ENCODE data around the gene IL7R.
A peak's percentile ranks its signal among the peaks of the same experiment; 100 is the strongest.
"Not testable (repeated sequence)": the region's sequence is repeated elsewhere in the genome, so short reads cannot be mapped to it uniquely, and the experiment has no call there.

IL7R gene

GRCh38 chr5:35823347-35824098 is 33.2 kb upstream of the IL7R start:
- DNase-seq (ENCODE audit: insufficient read length) (no peak), FAIRE-seq (no peak)
- TF ChIP-seq POLR2A (IDR thresholded peaks at IDR 0.05; ENCODE audit: low read depth, low read length) = no peak
- no peak for TF ChIP-seq POLR2AphosphoS5 (IDR thresholded peaks at IDR 0.05; ENCODE audit: low read depth, low read length)
- TF ChIP-seq TAF1 (IDR thresholded peaks at IDR 0.05; ENCODE audit: borderline replicate concordance, low read depth, low read length) = no peak

DNA sequence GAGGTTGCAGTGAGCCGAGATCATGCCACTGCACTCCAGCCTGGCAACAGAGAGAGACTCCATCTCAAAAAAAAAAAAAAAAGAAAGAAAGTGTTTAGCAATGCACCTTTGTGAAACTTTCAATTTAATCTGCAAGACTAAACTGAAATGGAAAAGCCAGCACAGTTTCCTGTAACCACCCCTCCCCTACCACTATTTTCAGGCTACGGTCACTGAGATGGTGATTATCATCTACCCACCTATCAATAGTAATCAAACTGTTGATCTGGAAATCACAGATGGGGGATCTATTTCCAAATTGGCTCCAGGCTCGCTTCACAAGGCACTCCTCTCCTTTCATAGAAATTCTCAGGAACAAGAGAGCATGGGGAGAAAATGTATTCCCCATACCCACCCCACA is 30.6 kb upstream of the IL7R start:
- DNase-seq (ENCODE audit: insufficient read length) (no peak), FAIRE-seq (no peak)
- TF ChIP-seq POLR2AphosphoS5 (IDR thresholded peaks at IDR 0.05; ENCODE audit: low read depth, low read length) = no peak
- no peak for TF ChIP-seq TAF1 (IDR thresholded peaks at IDR 0.05; ENCODE audit: borderline replicate concordance, low read depth, low read length)
- no peak for TF ChIP-seq POLR2A (IDR thresholded peaks at IDR 0.05; ENCODE audit: low read depth, low read length)

DNA sequence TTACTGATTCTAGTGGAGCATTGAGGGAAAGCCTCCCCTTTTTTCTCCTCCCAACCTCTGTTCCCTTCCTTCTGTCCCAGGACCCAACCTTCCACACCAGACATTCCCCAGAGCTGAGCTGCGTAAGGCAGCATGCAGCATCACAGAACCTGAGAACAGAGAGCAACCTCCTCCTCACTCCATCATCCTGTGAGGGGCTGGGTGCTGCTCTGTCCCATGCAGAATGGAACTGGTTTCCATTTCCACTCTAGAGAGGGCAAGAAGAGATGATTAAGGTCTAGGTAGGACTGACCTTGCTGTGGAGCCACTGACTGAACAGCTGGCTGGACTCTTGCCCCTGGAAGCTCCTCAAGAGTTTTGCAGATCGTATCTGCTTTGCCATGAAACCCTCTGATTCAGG is 30.1 kb upstream of the IL7R start:
- DNase-seq (ENCODE audit: insufficient read length) (no peak), FAIRE-seq (no peak)
- no peak for TF ChIP-seq TAF1 (IDR thresholded peaks at IDR 0.05; ENCODE audit: borderline replicate concordance, low read depth, low read length)
- no peak for TF ChIP-seq POLR2A (IDR thresholded peaks at IDR 0.05; ENCODE audit: low read depth, low read length)
- no peak for TF ChIP-seq POLR2AphosphoS5 (IDR thresholded peaks at IDR 0.05; ENCODE audit: low read depth, low read length)

DNA sequence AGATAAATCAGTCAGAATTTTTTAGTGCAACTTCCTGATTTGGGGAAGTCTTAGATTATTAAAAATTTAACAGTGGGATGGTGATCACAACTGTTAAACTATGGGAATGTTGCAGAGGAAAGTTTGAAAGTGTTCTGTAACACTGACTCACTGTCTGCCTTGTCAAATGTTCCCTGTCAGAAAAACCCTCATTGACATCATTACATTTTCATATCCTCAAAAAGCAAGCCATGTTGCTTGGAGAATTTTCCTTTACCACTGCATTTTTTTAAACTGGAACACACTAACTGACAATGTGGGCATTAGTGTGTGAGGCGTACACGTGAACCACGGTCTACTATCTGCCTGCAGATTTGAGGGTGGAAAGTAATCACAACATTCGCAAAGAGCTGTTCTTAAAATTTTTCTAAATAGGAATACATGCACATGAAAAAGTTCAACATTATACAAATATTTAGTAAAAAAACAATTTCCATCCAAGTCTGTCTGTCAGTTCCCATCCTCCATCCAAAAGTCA is 28.6 kb upstream of the IL7R start:
- FAIRE-seq = no peak
- TF ChIP-seq TAF1 (IDR thresholded peaks at IDR 0.05; ENCODE audit: borderline replicate concordance, low read depth, low read length) (no peak), POLR2A (IDR thresholded peaks at IDR 0.05; ENCODE audit: low read depth, low read length) (no peak), POLR2AphosphoS5 (IDR thresholded peaks at IDR 0.05; ENCODE audit: low read depth, low read length) (no peak)

DNA sequence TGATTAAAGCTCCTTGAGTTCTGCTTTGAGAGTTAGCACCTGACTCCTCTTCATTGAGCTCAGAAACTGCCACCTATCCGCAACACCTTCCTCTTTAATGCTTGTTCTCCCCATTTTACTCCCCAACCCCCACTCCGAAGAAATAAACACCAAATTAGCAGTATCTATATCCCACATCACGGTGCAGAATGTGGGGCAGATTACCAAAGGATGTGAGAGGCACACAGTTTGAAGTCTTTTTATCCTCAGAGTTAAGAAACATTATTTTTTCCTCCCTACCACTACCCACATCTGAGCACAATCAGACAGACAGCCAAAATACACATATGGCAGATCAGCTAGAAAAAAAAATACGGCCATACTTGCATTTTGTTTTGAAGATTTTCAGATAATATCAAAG is 26.1 kb upstream of the IL7R start:
- TF ChIP-seq POLR2AphosphoS5 (IDR thresholded peaks at IDR 0.05; ENCODE audit: low read depth, low read length) (no peak), POLR2A (IDR thresholded peaks at IDR 0.05; ENCODE audit: low read depth, low read length) (no peak), TAF1 (IDR thresholded peaks at IDR 0.05; ENCODE audit: borderline replicate concordance, low read depth, low read length) (no peak)
- no peak for FAIRE-seq
- no peak for DNase-seq (ENCODE audit: insufficient read length)

More for the DNA sequence above, 28.6 kb upstream of the IL7R start:
- no peak for DNase-seq (ENCODE audit: insufficient read length)

DNA sequence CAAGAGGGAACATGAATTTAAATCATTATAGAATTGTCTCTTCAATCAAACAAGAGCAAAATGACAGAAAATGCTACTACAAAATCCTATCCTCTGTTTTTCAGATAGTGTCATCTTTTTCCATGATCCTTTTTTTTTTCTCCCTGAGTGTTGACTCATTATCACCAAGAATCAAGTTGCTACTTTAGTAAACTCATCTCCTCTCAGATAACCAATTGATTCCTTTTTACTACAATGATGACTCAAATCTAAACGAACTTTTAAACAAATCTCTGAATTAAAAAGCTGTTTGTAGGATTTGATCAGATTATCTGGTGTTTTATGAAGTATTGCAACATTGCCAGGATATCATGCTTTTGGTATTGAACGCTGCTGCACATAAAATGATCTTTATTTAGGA is 23.9 kb upstream of the IL7R start:
- TF ChIP-seq TAF1 (IDR thresholded peaks at IDR 0.05; ENCODE audit: borderline replicate concordance, low read depth, low read length) (no peak), POLR2AphosphoS5 (IDR thresholded peaks at IDR 0.05; ENCODE audit: low read depth, low read length) (no peak), POLR2A (IDR thresholded peaks at IDR 0.05; ENCODE audit: low read depth, low read length) (no peak)
- no peak for FAIRE-seq

GRCh38 chr5:35833224-35833623 is 23.5 kb upstream of the IL7R start:
- TF ChIP-seq POLR2A (IDR thresholded peaks at IDR 0.05; ENCODE audit: low read depth, low read length) = no peak
- TF ChIP-seq TAF1 (IDR thresholded peaks at IDR 0.05; ENCODE audit: borderline replicate concordance, low read depth, low read length) = no peak
- no peak for TF ChIP-seq POLR2AphosphoS5 (IDR thresholded peaks at IDR 0.05; ENCODE audit: low read depth, low read length)
- DNase-seq (ENCODE audit: insufficient read length) (no peak), FAIRE-seq (no peak)

More for the DNA sequence above, 23.9 kb upstream of the IL7R start:
- no peak for DNase-seq (ENCODE audit: insufficient read length)

DNA sequence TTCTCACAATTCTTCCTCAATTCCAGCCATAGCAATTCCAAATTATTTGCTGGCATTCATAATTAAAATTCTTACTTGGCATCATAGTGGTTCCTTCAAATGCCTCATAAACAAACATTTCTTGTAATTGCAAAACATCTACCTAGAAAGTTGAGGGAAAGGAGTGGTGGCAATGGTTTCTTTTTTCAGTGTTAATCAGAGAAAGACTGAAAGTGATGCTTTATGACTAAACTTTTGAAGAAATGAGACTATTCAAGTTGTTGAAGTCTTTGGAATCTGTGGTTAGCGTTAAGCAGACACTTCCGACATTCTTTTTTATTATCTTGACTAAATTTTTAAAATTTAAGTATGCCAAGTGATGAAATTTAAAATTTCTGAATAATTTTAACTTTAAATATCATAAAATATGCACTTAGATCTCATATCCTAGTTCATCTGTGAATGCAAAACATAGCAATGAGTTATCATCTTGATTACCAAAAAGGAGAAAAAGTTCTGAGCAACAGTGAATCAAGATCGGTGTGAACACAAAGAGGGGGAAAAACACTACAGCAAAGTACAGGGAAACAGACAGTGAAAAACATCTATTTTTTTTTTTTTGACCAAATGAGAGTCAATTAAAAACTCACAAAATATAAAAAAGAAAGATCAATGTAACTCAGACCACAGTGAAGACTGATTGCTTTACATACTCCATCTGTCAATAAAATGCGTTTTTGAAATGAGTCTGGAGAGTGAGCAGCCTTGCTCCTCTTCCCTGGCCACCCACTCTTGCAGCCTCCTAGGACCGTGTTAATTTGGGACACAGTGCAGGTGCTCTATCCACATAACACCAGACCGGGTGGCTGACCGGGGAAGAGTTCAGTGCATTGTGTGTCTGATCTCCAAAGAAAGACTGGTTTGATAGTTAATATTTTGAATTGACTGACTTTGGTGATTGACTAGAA is 20.6 kb upstream of the IL7R start:
- FAIRE-seq (peak; percentile 30), DNase-seq (ENCODE audit: insufficient read length) (no peak)
- no peak for TF ChIP-seq TAF1 (IDR thresholded peaks at IDR 0.05; ENCODE audit: borderline replicate concordance, low read depth, low read length)
- TF ChIP-seq POLR2AphosphoS5 (IDR thresholded peaks at IDR 0.05; ENCODE audit: low read depth, low read length) = no peak
- no peak for TF ChIP-seq POLR2A (IDR thresholded peaks at IDR 0.05; ENCODE audit: low read depth, low read length)

DNA sequence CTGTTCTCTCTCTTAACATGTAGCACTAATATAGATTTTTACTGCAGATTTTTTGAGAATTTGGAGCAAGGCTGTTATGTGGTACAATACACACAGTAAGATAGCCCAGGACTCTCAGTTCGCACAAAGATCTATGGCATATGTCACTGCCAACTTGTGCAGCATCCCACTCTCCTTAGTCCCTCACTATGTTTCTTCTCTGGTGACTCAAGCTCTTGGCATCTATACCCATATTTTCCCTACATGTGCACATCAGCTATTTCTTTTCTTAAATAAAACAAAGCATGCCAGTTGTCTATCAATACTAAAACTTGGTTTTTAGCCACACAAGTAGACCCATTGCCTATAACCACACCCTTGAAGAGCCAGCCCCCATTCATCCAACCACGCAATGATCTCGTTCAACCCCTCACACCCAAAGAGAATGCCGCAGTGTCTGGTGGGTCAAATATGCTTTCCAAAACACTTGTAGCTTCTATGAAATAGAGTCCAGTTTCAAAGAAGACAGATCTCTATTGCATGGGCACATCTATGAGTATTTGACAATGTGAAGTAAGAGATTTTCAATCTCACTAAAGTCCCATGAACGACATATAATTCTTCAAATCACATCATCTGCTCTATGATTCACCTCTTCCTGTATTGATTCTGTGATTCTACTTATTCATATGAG is 18.2 kb upstream of the IL7R start:
- DNase-seq (ENCODE audit: insufficient read length) = no peak
- TF ChIP-seq TAF1 (IDR thresholded peaks at IDR 0.05; ENCODE audit: borderline replicate concordance, low read depth, low read length) (no peak), POLR2AphosphoS5 (IDR thresholded peaks at IDR 0.05; ENCODE audit: low read depth, low read length) (no peak), POLR2A (IDR thresholded peaks at IDR 0.05; ENCODE audit: low read depth, low read length) (no peak)
- FAIRE-seq = no peak

- no peak for FAIRE-seq
Observed at GRCh38 chr5:35842856-35843255, 13.8 kb upstream of the IL7R start.

GRCh38 chr5:35845508-35845907 is 11.2 kb upstream of the IL7R start:
- not testable (repeated sequence) for DNase-seq (ENCODE audit: insufficient read length); FAIRE-seq

More at GRCh38 chr5:35842856-35843255, 13.8 kb upstream of the IL7R start:
- DNase-seq (ENCODE audit: insufficient read length) = no peak
- TF ChIP-seq TAF1 (IDR thresholded peaks at IDR 0.05; ENCODE audit: borderline replicate concordance, low read depth, low read length) = no peak

Measured in GM12892 (cell line).